ENCODE data around the gene TNPO1. TPM values are rescaled to one million over a fixed set of nuclear protein-coding genes. Genes with fewer than 3 reads are reported as not detected.

TNPO1 gene
- total and polyA plus RNA-seq, 2 experiments from 2014 or later = 40.4 to 195 TPM

DNA sequence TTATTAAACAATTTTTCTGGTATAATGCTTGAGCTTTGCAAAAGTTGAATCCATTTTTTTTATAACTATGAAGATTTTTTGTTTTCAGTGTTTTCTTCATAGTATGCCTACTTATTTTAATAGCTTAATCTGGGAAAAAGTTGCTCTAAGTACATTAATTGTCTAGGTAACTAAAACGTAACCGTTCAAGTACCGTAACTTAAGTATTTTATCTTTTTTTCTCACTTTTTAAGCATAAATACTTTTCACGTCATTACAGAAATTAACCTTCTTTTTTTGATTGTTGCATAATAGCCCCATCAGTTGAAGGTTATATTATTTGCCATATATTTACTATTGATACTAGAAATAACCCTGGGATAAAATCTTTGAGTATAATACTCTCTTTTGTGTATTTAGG is 15.2 kb downstream of the TNPO1 start:
- Histone ChIP-seq H3K4me1 (ENCODE audit: low read depth) (peaks cover 9% of the 10 kb centered on the region), H3K36me3 (no peaks in the 10 kb centered on the region), H3K27me3 (no peaks in the 10 kb centered on the region), H3K27ac (no peak overlapping the region), H3K9me3 (ENCODE audit: low read depth) (no peaks in the 10 kb centered on the region), H3K4me3 (no peak overlapping the region)
- TF ChIP-seq, protein P1, sequence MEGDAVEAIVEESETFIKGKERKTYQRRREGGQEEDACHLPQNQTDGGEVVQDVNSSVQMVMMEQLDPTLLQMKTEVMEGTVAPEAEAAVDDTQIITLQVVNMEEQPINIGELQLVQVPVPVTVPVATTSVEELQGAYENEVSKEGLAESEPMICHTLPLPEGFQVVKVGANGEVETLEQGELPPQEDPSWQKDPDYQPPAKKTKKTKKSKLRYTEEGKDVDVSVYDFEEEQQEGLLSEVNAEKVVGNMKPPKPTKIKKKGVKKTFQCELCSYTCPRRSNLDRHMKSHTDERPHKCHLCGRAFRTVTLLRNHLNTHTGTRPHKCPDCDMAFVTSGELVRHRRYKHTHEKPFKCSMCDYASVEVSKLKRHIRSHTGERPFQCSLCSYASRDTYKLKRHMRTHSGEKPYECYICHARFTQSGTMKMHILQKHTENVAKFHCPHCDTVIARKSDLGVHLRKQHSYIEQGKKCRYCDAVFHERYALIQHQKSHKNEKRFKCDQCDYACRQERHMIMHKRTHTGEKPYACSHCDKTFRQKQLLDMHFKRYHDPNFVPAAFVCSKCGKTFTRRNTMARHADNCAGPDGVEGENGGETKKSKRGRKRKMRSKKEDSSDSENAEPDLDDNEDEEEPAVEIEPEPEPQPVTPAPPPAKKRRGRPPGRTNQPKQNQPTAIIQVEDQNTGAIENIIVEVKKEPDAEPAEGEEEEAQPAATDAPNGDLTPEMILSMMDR (IDR thresholded peaks at IDR 0.05; ENCODE audit: low read depth, low read length) = no peak
- DNase-seq (ENCODE audit: low read depth in 1 of 2, low spot score in 1 of 2) = no peak

DNA sequence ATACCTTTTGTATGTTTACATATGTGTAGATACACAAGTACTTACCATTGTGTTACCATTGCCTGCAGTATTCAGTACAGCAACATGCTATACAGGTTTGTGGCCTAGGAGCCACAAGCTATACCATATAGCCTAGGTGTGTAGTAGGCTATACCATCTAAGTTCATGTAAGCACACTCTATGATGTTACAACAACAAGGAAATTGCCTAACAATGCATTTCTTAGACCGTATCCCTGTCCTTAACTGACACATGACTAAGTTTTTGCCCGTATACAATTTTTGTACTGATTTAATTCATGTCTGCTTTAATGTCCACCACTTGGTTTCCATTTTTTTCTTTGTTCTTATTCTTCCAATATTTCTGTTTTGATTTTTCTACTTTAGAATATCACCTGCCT is 18.5 kb downstream of the TNPO1 start:
- no peaks in the 10 kb centered on the region for H3K36me3 ChIP-seq
- no peak overlapping the region for H3K4me3 ChIP-seq

DNA sequence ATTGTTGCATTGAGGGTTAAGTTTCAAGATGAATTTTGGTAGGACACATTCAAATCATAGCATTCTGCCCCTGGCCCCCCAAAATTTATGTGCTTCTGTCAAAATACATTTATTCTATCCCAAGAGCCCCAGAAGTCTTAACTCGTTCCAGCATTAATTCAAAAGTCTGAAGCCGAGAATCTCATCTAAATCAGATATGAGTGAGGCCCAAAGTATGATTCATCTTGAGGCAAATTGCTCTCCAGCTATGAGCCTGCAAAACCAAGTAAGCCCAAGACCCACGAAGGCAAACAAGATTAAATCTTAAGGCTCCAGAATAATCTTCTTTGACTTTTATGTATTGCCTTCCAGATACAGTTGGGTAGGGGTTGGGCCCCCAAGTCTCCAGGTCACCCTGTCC is 19.2 kb downstream of the TNPO1 start:
- no peaks in the 10 kb centered on the region for H3K27me3 ChIP-seq
- TF ChIP-seq, protein P1 (IDR thresholded peaks at IDR 0.05; ENCODE audit: low read depth, low read length) = no peak
- no peaks in the 10 kb centered on the region for H3K9me3 ChIP-seq (ENCODE audit: low read depth)
- no peaks in the 10 kb centered on the region for H3K36me3 ChIP-seq
- H3K4me3 ChIP-seq = no peak overlapping the region
- no peak overlapping the region for H3K27ac ChIP-seq
- no peak for DNase-seq (ENCODE audit: low read depth in 1 of 2, low spot score in 1 of 2)
- H3K4me1 ChIP-seq (ENCODE audit: low read depth) = no peaks in the 10 kb centered on the region

More for the DNA sequence above, 18.5 kb downstream of the TNPO1 start:
- no peaks in the 10 kb centered on the region for H3K27me3 ChIP-seq
- TF ChIP-seq, protein P1 (IDR thresholded peaks at IDR 0.05; ENCODE audit: low read depth, low read length) = no peak
- DNase-seq (ENCODE audit: low read depth in 1 of 2, low spot score in 1 of 2) = no peak
- no peaks in the 10 kb centered on the region for H3K9me3 ChIP-seq (ENCODE audit: low read depth)
- H3K27ac ChIP-seq = no peak overlapping the region
- H3K4me1 ChIP-seq (ENCODE audit: low read depth) = no peaks in the 10 kb centered on the region

DNA sequence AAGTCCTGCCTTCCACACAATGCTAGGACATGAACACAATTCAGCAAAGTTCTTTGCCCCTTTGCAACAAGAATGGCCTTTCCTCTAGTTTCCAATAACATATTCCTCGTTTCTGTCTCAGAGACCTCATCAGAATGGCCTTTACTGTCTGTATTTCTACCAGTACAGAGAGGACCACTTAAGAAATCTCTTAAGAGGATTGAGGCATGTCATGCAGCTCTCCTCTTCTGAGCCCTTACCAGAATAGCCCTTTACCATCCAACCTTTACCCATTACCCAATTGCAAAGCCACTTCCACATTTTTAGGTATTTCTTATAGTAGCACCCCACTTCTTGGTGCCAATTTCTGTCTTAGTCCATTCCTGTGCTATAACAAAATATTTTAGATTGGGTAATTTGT is 20.3 kb downstream of the TNPO1 start:
- no peak overlapping the region for H3K27ac ChIP-seq
- TF ChIP-seq, protein P1 (IDR thresholded peaks at IDR 0.05; ENCODE audit: low read depth, low read length) = no peak
- H3K4me1 ChIP-seq (ENCODE audit: low read depth) = no peaks in the 10 kb centered on the region
- no peaks in the 10 kb centered on the region for H3K27me3 ChIP-seq
- no peaks in the 10 kb centered on the region for H3K36me3 ChIP-seq
- DNase-seq (ENCODE audit: low read depth in 1 of 2, low spot score in 1 of 2) = no peak
- H3K4me3 ChIP-seq = no peak overlapping the region
- H3K9me3 ChIP-seq (ENCODE audit: low read depth) = no peaks in the 10 kb centered on the region

DNA sequence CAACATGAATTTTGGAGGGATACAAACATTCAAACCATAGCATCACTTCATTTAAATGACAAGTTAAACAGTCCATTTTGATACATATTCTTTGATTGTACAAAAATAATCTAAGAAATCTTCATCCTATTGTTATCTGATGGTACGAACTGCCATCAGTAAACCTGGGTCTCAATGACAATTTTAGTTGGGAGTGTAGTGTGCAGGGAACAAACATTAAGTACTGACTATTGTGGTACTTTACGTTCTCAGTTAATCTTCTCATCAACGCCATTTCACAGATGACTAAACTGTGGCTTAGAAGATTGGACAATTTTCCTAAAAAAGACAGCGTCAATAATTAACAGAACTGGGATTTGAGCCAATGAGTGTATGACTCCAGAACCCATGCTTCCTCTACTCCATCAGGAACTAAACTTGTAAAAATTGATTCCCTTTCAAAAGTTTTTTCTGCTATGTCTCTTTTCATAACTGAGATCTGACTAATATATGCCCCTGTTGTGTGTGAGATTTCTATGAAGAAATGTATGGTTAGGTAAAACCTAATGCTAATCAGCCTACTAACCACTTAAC is 21.1 kb downstream of the TNPO1 start:
- no peaks in the 10 kb centered on the region for H3K9me3 ChIP-seq (ENCODE audit: low read depth)
- DNase-seq (ENCODE audit: low read depth in 1 of 2, low spot score in 1 of 2) = no peak
- no peak overlapping the region for H3K27ac ChIP-seq
- H3K36me3 ChIP-seq = no peaks in the 10 kb centered on the region
- no peaks in the 10 kb centered on the region for H3K27me3 ChIP-seq
- TF ChIP-seq, protein P1 (IDR thresholded peaks at IDR 0.05; ENCODE audit: low read depth, low read length) = no peak
- H3K4me1 ChIP-seq (ENCODE audit: low read depth) = no peaks in the 10 kb centered on the region
- no peak overlapping the region for H3K4me3 ChIP-seq
